RWPE1 (cell line): ENCODE data around the gene OOSP1.

ENCODE experiments used
- CTCF ChIA-PET: fragments of 350-600 bp; sonication (Branson Sonifier 250); formaldehyde crosslinking; extraction: SDS; loops from one replicate; lab custom pipeline; 2021; lab: Yijun Ruan, JAX
- POLR2A ChIA-PET: fragments of 400-600 bp; formaldehyde crosslinking; extraction: SDS; loops from one replicate; lab custom pipeline; 2020; ENCODE audit warnings: antibody characterized with exemption; ENCODE audit not compliant: low non-redundant PET; lab: Yijun Ruan, JAX
- DNase-seq: peaks from one replicate; pipeline ENCODE4 v3.0.0; 2012; ENCODE audit warnings: low spot score
- H3K27ac ChIP-seq: fragments of 450-650 bp; 2 replicates; pipeline ENCODE4 v1.5.1; 2017
- TF ChIP-seq, protein P1 (sequence below): fragments of 450-650 bp; conservative IDR thresholded peaks from 2 replicates; pipeline ENCODE4 v1.5.1; 2017; ENCODE audit warnings: low read depth, mild to moderate bottlenecking

Gene OOSP1

DNA sequence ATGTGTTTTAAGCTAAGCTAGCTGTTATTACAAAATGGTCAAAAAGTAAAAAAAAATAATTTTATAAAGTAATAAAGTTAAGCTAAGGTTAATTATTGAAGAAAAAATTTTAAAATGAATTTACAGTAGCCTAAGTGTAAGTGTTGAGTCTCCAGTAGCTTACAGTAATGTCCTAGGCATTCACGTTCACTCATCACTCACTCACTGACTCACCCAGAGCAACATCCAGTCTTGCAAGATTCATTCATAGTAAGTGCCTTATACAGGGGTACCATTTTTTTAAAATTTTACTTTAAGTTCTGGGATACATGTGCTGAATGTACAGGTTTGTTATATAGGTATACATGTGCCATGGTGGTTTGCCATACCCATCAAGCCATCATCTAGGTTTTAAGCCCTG is 67.1 kb downstream of the OOSP1 start:
- DNase-seq = no peak
- ChIA-PET CTCF (interaction anchor here (0.5 kb wide), 1 partner anchor 852 kb away, joined by 3 read pairs; no protein-coding TSS in a partner anchor), POLR2A (no interaction called here)
- no peak overlapping the region for H3K27ac ChIP-seq
- TF ChIP-seq, protein P1, sequence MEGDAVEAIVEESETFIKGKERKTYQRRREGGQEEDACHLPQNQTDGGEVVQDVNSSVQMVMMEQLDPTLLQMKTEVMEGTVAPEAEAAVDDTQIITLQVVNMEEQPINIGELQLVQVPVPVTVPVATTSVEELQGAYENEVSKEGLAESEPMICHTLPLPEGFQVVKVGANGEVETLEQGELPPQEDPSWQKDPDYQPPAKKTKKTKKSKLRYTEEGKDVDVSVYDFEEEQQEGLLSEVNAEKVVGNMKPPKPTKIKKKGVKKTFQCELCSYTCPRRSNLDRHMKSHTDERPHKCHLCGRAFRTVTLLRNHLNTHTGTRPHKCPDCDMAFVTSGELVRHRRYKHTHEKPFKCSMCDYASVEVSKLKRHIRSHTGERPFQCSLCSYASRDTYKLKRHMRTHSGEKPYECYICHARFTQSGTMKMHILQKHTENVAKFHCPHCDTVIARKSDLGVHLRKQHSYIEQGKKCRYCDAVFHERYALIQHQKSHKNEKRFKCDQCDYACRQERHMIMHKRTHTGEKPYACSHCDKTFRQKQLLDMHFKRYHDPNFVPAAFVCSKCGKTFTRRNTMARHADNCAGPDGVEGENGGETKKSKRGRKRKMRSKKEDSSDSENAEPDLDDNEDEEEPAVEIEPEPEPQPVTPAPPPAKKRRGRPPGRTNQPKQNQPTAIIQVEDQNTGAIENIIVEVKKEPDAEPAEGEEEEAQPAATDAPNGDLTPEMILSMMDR = no peak
